ENCODE measurements around the gene KRT25. TPM values are rescaled to one million over a fixed set of nuclear protein-coding genes. Genes with fewer than 3 reads are reported as not detected.
A peak's percentile ranks its signal among the peaks of the same experiment; 100 is the strongest.

Gene KRT25
- not detected in 2 replicates for total RNA-seq (2014; rRNA removed; shearing (Covaris generic))

GRCh38 chr17:40755231-40755630 lies at the start of gene KRT25:
Gene KRT25, minus strand, starts transcription at chr17:40755331. Its CDS starts 60 bp downstream, at chr17:40755271.
- peaks cover 10% of the 10 kb centered on the region; the same call in 1 of the 2 replicates for H3K9me3 ChIP-seq (replicated peaks)
- no peak within 1 kb of the TSS for H3K27ac ChIP-seq
- H3K27me3 ChIP-seq = no peaks in the 10 kb centered on the region
- no peak for DNase-seq
- no peaks in the 10 kb centered on the region for H3K36me3 ChIP-seq
- H3K4me1 ChIP-seq = no peaks in the 10 kb centered on the region
- no peak within 1 kb of the TSS for H3K4me3 ChIP-seq

GRCh38 chr17:40803617-40804082 lies 48.5 kb upstream of the KRT25 start:
- Histone ChIP-seq H3K9me3 (replicated peaks) (no peaks in the 10 kb centered on the region), H3K36me3 (no peaks in the 10 kb centered on the region), H3K27ac (no peak overlapping the region), H3K27me3 (0 out of 2 replicates have a peak, but pooled peaks cover 3% of the 10 kb centered on the region), H3K4me3 (no peak overlapping the region), H3K4me1 (no peaks in the 10 kb centered on the region)
- peak; percentile 68 to 82 for DNase-seq

- Histone ChIP-seq H3K27me3 (peaks cover 3% of the 10 kb centered on the region; the same call in 1 of the 2 replicates), H3K9me3 (replicated peaks) (no peaks in the 10 kb centered on the region), H3K4me1 (no peaks in the 10 kb centered on the region), H3K27ac (no peak overlapping the region), H3K36me3 (no peaks in the 10 kb centered on the region), H3K4me3 (no peak overlapping the region)
- no peak for DNase-seq
Observed at GRCh38 chr17:40801157-40801556, 46.0 kb upstream of the KRT25 start.

GRCh38 chr17:40800381-40800780 lies 45.2 kb upstream of the KRT25 start:
- H3K9me3 ChIP-seq (replicated peaks) = no peaks in the 10 kb centered on the region
- peaks cover 3% of the 10 kb centered on the region; the same call in 1 of the 2 replicates for H3K27me3 ChIP-seq
- DNase-seq = no peak
- no peak overlapping the region for H3K4me3 ChIP-seq
- H3K4me1 ChIP-seq = no peaks in the 10 kb centered on the region
- no peaks in the 10 kb centered on the region for H3K36me3 ChIP-seq
- H3K27ac ChIP-seq = no peak overlapping the region

GRCh38 chr17:40799859-40800258 lies 44.7 kb upstream of the KRT25 start, which contains the start of gene KRT28:
Gene KRT28, minus strand, starts transcription at chr17:40799959. Its CDS starts 66 bp downstream, at chr17:40799893.
- DNase-seq = no peak
- no peak within 1 kb of the TSS for H3K27ac ChIP-seq
- no peaks in the 10 kb centered on the region for H3K9me3 ChIP-seq (replicated peaks)
- peaks cover 3% of the 10 kb centered on the region; the same call in 1 of the 2 replicates for H3K27me3 ChIP-seq
- H3K4me1 ChIP-seq = no peaks in the 10 kb centered on the region
- H3K4me3 ChIP-seq = no peak within 1 kb of the TSS
- no peaks in the 10 kb centered on the region for H3K36me3 ChIP-seq

GRCh38 chr17:40796846-40797245 lies 41.7 kb upstream of the KRT25 start:
- Histone ChIP-seq H3K27ac (no peak overlapping the region), H3K36me3 (no peaks in the 10 kb centered on the region), H3K4me1 (no peaks in the 10 kb centered on the region), H3K27me3 (peaks cover 3% of the 10 kb centered on the region; the same call in 1 of the 2 replicates), H3K9me3 (replicated peaks) (no peaks in the 10 kb centered on the region), H3K4me3 (no peak overlapping the region)
- DNase-seq = no peak

- DNase-seq = no peak
- no peaks in the 10 kb centered on the region for H3K9me3 ChIP-seq (replicated peaks)
- H3K27me3 ChIP-seq = peaks cover 3% of the 10 kb centered on the region
- H3K27ac ChIP-seq = no peak overlapping the region
- H3K4me3 ChIP-seq = no peak overlapping the region
- no peaks in the 10 kb centered on the region for H3K36me3 ChIP-seq
- peaks cover 7% of the 10 kb centered on the region for H3K4me1 ChIP-seq
Observed at GRCh38 chr17:40795019-40795667, 40.0 kb upstream of the KRT25 start.

- Histone ChIP-seq H3K4me3 (no peak overlapping the region), H3K36me3 (no peaks in the 10 kb centered on the region), H3K27ac (no peak overlapping the region), H3K4me1 (peaks cover 7% of the 10 kb centered on the region), H3K27me3 (peaks cover 3% of the 10 kb centered on the region), H3K9me3 (replicated peaks) (no peaks in the 10 kb centered on the region)
- no peak for DNase-seq
Observed at GRCh38 chr17:40794466-40794865, 39.3 kb upstream of the KRT25 start.

GRCh38 chr17:40793832-40794231 lies 38.7 kb upstream of the KRT25 start:
- DNase-seq = no peak
- peaks cover 1% of the 10 kb centered on the region for H3K27me3 ChIP-seq
- H3K4me3 ChIP-seq = no peak overlapping the region
- no peaks in the 10 kb centered on the region for H3K9me3 ChIP-seq (replicated peaks)
- H3K27ac ChIP-seq = no peak overlapping the region
- H3K4me1 ChIP-seq = peaks cover 7% of the 10 kb centered on the region
- no peaks in the 10 kb centered on the region for H3K36me3 ChIP-seq

GRCh38 chr17:40791787-40792436 lies 36.8 kb upstream of the KRT25 start:
- no peak overlapping the region for H3K27ac ChIP-seq
- H3K36me3 ChIP-seq = no peaks in the 10 kb centered on the region
- H3K9me3 ChIP-seq (replicated peaks) = no peaks in the 10 kb centered on the region
- H3K4me3 ChIP-seq = no peak overlapping the region
- peak in 1 of 2 experiments; percentile 52 for DNase-seq
- H3K4me1 ChIP-seq = peaks cover 7% of the 10 kb centered on the region
- no peaks in the 10 kb centered on the region; the same call in 1 of the 2 replicates for H3K27me3 ChIP-seq

- no peaks in the 10 kb centered on the region for H3K9me3 ChIP-seq (replicated peaks)
- H3K36me3 ChIP-seq = no peaks in the 10 kb centered on the region
- H3K4me1 ChIP-seq = peaks cover 7% of the 10 kb centered on the region
- H3K27me3 ChIP-seq = no peaks in the 10 kb centered on the region; the same call in 1 of the 2 replicates
- H3K4me3 ChIP-seq = no peak overlapping the region
- no peak for DNase-seq
- no peak overlapping the region for H3K27ac ChIP-seq
Observed at GRCh38 chr17:40791111-40791510, 36.0 kb upstream of the KRT25 start.

- Histone ChIP-seq H3K4me3 (no peak within 1 kb of the TSS), H3K4me1 (no peaks in the 10 kb centered on the region), H3K27me3 (no peaks in the 10 kb centered on the region), H3K27ac (no peak within 1 kb of the TSS), H3K36me3 (no peaks in the 10 kb centered on the region), H3K9me3 (replicated peaks) (no peaks in the 10 kb centered on the region)
- DNase-seq = no peak
Observed at GRCh38 chr17:40782450-40782849, 27.3 kb upstream of the KRT25 start, which contains the start of gene KRT27. Gene KRT27, minus strand, starts transcription at chr17:40782550. Its CDS starts 57 bp downstream, at chr17:40782493.

- Histone ChIP-seq H3K27me3 (no peaks in the 10 kb centered on the region), H3K4me1 (no peaks in the 10 kb centered on the region), H3K9me3 (replicated peaks) (no peaks in the 10 kb centered on the region), H3K27ac (no peak overlapping the region), H3K4me3 (no peak overlapping the region), H3K36me3 (no peaks in the 10 kb centered on the region)
- no peak for DNase-seq
Observed at GRCh38 chr17:40779181-40779909, 24.2 kb upstream of the KRT25 start.

- Histone ChIP-seq H3K4me1 (no peaks in the 10 kb centered on the region), H3K27me3 (no peaks in the 10 kb centered on the region), H3K27ac (no peak overlapping the region), H3K36me3 (no peaks in the 10 kb centered on the region), H3K9me3 (replicated peaks) (no peaks in the 10 kb centered on the region), H3K4me3 (no peak overlapping the region)
- DNase-seq = no peak
Observed at GRCh38 chr17:40778461-40778860, 23.3 kb upstream of the KRT25 start.

GRCh38 chr17:40777971-40778370 lies 22.8 kb upstream of the KRT25 start:
- Histone ChIP-seq H3K27me3 (no peaks in the 10 kb centered on the region), H3K4me3 (no peak overlapping the region), H3K4me1 (no peaks in the 10 kb centered on the region), H3K27ac (no peak overlapping the region), H3K9me3 (replicated peaks) (no peaks in the 10 kb centered on the region), H3K36me3 (no peaks in the 10 kb centered on the region)
- DNase-seq = no peak

All from SJCRH30 (cell line).